Testis (tissue), 2 donors: ENCODE data around the gene RDX.

Experiments
- CTCF ChIP-seq, 3 experiments: fragments of 450-650 bp in 2 of 3; fragments of 200-600 bp in 1 of 3; sonication (generic) in 1 of 3; IDR thresholded peaks; one replicate each; pipeline ENCODE4 v1.5.1; 2016 to 2019; ENCODE audit warnings: antibody characterized with exemption in 3 of 3, mild to moderate bottlenecking in 2 of 3, moderate library complexity in 1 of 3
- POLR2A ChIP-seq: fragments of 450-650 bp; IDR thresholded peaks from one replicate; pipeline ENCODE4 v1.6.1; 2017; ENCODE audit warnings: antibody characterized with exemption, mild to moderate bottlenecking, moderate library complexity

- no peak for TF ChIP-seq CTCF (IDR thresholded peaks at IDR 0.05)
- no peak for TF ChIP-seq POLR2A
Observed at GRCh38 chr11:110311783-110312579, 15.6 kb upstream of the RDX start.
